ENCODE data around the gene CDH4.
A peak's percentile ranks its signal among the peaks of the same experiment; 100 is the strongest.

The CDH4 gene

GRCh38 chr20:61514805-61515505, 262.9 kb downstream of the CDH4 start:
- DNase-seq (ENCODE audit: low read depth, low spot score) = no peak

GRCh38 chr20:61515922-61516321, 263.9 kb downstream of the CDH4 start:
- DNase-seq (ENCODE audit: low read depth, low spot score) = no peak

GRCh38 chr20:61516346-61517208, 264.5 kb downstream of the CDH4 start:
- DNase-seq (ENCODE audit: low read depth, low spot score) = no peak

- DNase-seq (ENCODE audit: low read depth, low spot score) = no peak
These were observed 265.4 kb downstream of the CDH4 start for GRCh38 chr20:61517419-61517818.

- DNase-seq (ENCODE audit: low read depth, low spot score) = no peak
These were observed 266.4 kb downstream of the CDH4 start for GRCh38 chr20:61518424-61518951.

GRCh38 chr20:61519488-61519887, 267.4 kb downstream of the CDH4 start:
- no peak for DNase-seq (ENCODE audit: low read depth, low spot score)

- no peak for DNase-seq (ENCODE audit: low read depth, low spot score)
These were observed 268.2 kb downstream of the CDH4 start for GRCh38 chr20:61520076-61520892.

- DNase-seq (ENCODE audit: low read depth, low spot score) = peak; percentile 50
These were observed 268.9 kb downstream of the CDH4 start for GRCh38 chr20:61520893-61521460.

GRCh38 chr20:61521687-61522420, 269.8 kb downstream of the CDH4 start:
- DNase-seq (ENCODE audit: low read depth, low spot score) = no peak

GRCh38 chr20:61522498-61523090, 270.5 kb downstream of the CDH4 start:
- DNase-seq (ENCODE audit: low read depth, low spot score) = no peak

- no peak for DNase-seq (ENCODE audit: low read depth, low spot score)
These were observed 271.1 kb downstream of the CDH4 start for GRCh38 chr20:61523145-61523544.

- DNase-seq (ENCODE audit: low read depth, low spot score) = no peak
These were observed 273.0 kb downstream of the CDH4 start for GRCh38 chr20:61524951-61525666.

GRCh38 chr20:61525781-61526431, 273.8 kb downstream of the CDH4 start:
- DNase-seq (ENCODE audit: low read depth, low spot score) = no peak

- DNase-seq (ENCODE audit: low read depth, low spot score) = no peak
These were observed 274.8 kb downstream of the CDH4 start for GRCh38 chr20:61526907-61527306.

GRCh38 chr20:61527626-61528025, 275.6 kb downstream of the CDH4 start:
- no peak for DNase-seq (ENCODE audit: low read depth, low spot score)

GRCh38 chr20:61528591-61528990, 276.5 kb downstream of the CDH4 start:
- DNase-seq (ENCODE audit: low read depth, low spot score) = no peak

GRCh38 chr20:61529354-61529753, 277.3 kb downstream of the CDH4 start:
- no peak for DNase-seq (ENCODE audit: low read depth, low spot score)

GRCh38 chr20:61531553-61532345, 279.7 kb downstream of the CDH4 start:
- DNase-seq (ENCODE audit: low read depth, low spot score) = no peak
